Thyroid gland (tissue), 4 donors: Measurements from ENCODE around the gene PTPA. TPM values are rescaled to one million over a fixed set of nuclear protein-coding genes. Genes with fewer than 3 reads are reported as not detected.
"Not testable (repeated sequence)": the region's sequence is repeated elsewhere in the genome, so short reads cannot be mapped to it uniquely, and the experiment has no call there.

ENCODE experiments used
- DNase-seq, 2 donors: peaks; one replicate each; pipeline ENCODE4 v3.0.0-alpha.2; 2019
- H3K27ac ChIP-seq, 3 donors: fragments of 200-600 bp; sonication (generic); 1 replicate in 2 of 3; 2 replicates in 1 of 3; pipeline ENCODE4 v1.5.1; 2016 to 2019; ENCODE audit warnings: mild to moderate bottlenecking in 1 of 3, moderate library complexity in 1 of 3
- H3K27me3 ChIP-seq: fragments of 200-600 bp; sonication (generic); one replicate; pipeline ENCODE4 v1.5.1; 2019
- H3K36me3 ChIP-seq, 2 donors: fragments of 200-600 bp; sonication (generic); one replicate each; pipeline ENCODE4 v1.5.1; 2016 to 2019
- H3K4me1 ChIP-seq, 2 donors: fragments of 200-600 bp; sonication (generic); one replicate each; pipeline ENCODE4 v1.5.1; 2017 to 2019
- H3K4me3 ChIP-seq, 3 donors: fragments of 200-600 bp; sonication (generic); replicated peaks in 1 of 3; 1 replicate in 2 of 3; 2 replicates in 1 of 3; pipeline ENCODE4 v1.5.1; 2016; ENCODE audit warnings: mild to moderate bottlenecking in 1 of 3
- H3K9me3 ChIP-seq: fragments of 200-600 bp; sonication (generic); one replicate; pipeline ENCODE4 v1.5.1; 2017
- CTCF ChIP-seq, 6 experiments: fragments of 200-600 bp in 3 of 6; fragments of 450-650 bp in 3 of 6; sonication (generic) in 3 of 6; IDR thresholded peaks; one replicate each; pipeline ENCODE4 v1.5.1; 2016 to 2019; ENCODE audit warnings: antibody characterized with exemption in 6 of 6, mild to moderate bottlenecking in 2 of 6, inconsistent platforms in 1 of 6, moderate library complexity in 1 of 6
- POLR2A ChIP-seq, 2 donors: fragments of 450-650 bp; IDR thresholded peaks; one replicate each; pipeline ENCODE4 v1.6.1; 2017; ENCODE audit warnings: antibody characterized with exemption in 2 of 2, mild to moderate bottlenecking in 2 of 2, moderate library complexity in 1 of 2
- WGBS, 2 donors: methylation state at CpG; one replicate each; pipeline ENCODE4 v1.1.5; 2017; 5-methylcytosine and 5-hydroxymethylcytosine counted together
- intact Hi-C: fragments of 100-400 bp; cut with DNase I; formaldehyde crosslinking; loops from one replicate; pipeline ENCODE4 v1.15.1; 2023
- total RNA-seq, 4 donors: library from RNA; depleted of rRNA; stranded (reverse); fragments of >200 nt; gene quantifications; one replicate each; pipeline ENCODE4 v1.2.3, GENCODE V29; 2016

Gene PTPA
- total RNA-seq, 4 donors from 2014 or later = 45.0 to 117 (median 89.5) TPM

GRCh38 chr9:129126749-129127618 is 15.8 kb downstream of the PTPA start:
- intact Hi-C loops = no loop called here
- H3K27me3 ChIP-seq = no peaks in the 10 kb centered on the region
- 81 to 87% methylated on average over 10 of the region's 10 CpGs for WGBS, 2 donors
- H3K27ac ChIP-seq = peak overlapping the region in 1 of 3 donors; percentile 24
- no peak for DNase-seq
- peaks cover 1 to 12% of the 10 kb centered on the region in 2 donors for H3K36me3 ChIP-seq
- no peak overlapping the region for H3K4me3 ChIP-seq
- H3K9me3 ChIP-seq = no peaks in the 10 kb centered on the region
- peaks cover 0 to 14% of the 10 kb centered on the region in 2 donors for H3K4me1 ChIP-seq
- TF ChIP-seq POLR2A (IDR thresholded peaks at IDR 0.05) (no peak), CTCF (IDR thresholded peaks at IDR 0.05) (no peak)

GRCh38 chr9:129128689-129129088 is 17.5 kb downstream of the PTPA start:
- DNase-seq = no peak
- TF ChIP-seq POLR2A (IDR thresholded peaks at IDR 0.05) (no peak), CTCF (IDR thresholded peaks at IDR 0.05) (no peak)
- Histone ChIP-seq H3K4me1 (peaks cover 0 to 14% of the 10 kb centered on the region in 2 donors), H3K27me3 (no peaks in the 10 kb centered on the region), H3K36me3 (peaks cover 0 to 5% of the 10 kb centered on the region in 2 donors), H3K9me3 (no peaks in the 10 kb centered on the region), H3K27ac (no peak overlapping the region), H3K4me3 (no peak overlapping the region)
- intact Hi-C loops = no loop called here
- 88 to 98% methylated on average over 5 of the region's 5 CpGs for WGBS, 2 donors

- DNase-seq = peak; percentile 61 to 70
- not testable (repeated sequence) for H3K4me3 ChIP-seq, H3K36me3 ChIP-seq, H3K27me3 ChIP-seq, H3K9me3 ChIP-seq
- Histone ChIP-seq H3K4me1 (peaks cover 0 to 14% of the 10 kb centered on the region in 2 donors), H3K27ac (peak overlapping the region in 1 of 3 donors; percentile 8)
- 38 to 59% methylated on average over 7 of the region's 7 CpGs for WGBS, 2 donors
- intact Hi-C loops = loop anchor here (5.0 kb wide), 1 partner anchor 657 kb away; no protein-coding TSS in a partner anchor
Observed at GRCh38 chr9:129130271-129130670, 19.1 kb downstream of the PTPA start.

- Histone ChIP-seq H3K9me3 (no peaks in the 10 kb centered on the region), H3K27me3 (no peaks in the 10 kb centered on the region), H3K4me3 (no peak overlapping the region), H3K27ac (peak overlapping the region in 1 of 3 donors; percentile 8), H3K36me3 (peaks cover 0 to 7% of the 10 kb centered on the region in 2 donors), H3K4me1 (peaks cover 0 to 14% of the 10 kb centered on the region in 2 donors)
- intact Hi-C loops = loop anchor here (5.0 kb wide), 1 partner anchor 657 kb away; no protein-coding TSS in a partner anchor
- no peak for DNase-seq
- WGBS, 2 donors = 65% methylated on average over 3 of the region's 3 CpGs
- TF ChIP-seq POLR2A (IDR thresholded peaks at IDR 0.05) (no peak), CTCF (IDR thresholded peaks at IDR 0.05) (no peak)
Observed at GRCh38 chr9:129130791-129131190, 19.6 kb downstream of the PTPA start.

- 48 to 51% methylated on average over 12 to 13 of the region's 13 CpGs for WGBS, 2 donors
- no peaks in the 10 kb centered on the region for H3K27me3 ChIP-seq
- H3K27ac ChIP-seq = no peak overlapping the region
- DNase-seq = peak; percentile 66 to 75
- peaks cover 4 to 9% of the 10 kb centered on the region in 2 donors for H3K36me3 ChIP-seq
- no peaks in the 10 kb centered on the region for H3K9me3 ChIP-seq
- intact Hi-C loops = loop anchor here (5.0 kb wide), 1 partner anchor 656 kb away; no protein-coding TSS in a partner anchor
- no peak overlapping the region for H3K4me3 ChIP-seq
- H3K4me1 ChIP-seq = peaks cover 0 to 14% of the 10 kb centered on the region in 2 donors
- TF ChIP-seq CTCF (IDR thresholded peaks at IDR 0.05) (peak; percentile 87 to 99 (median 96)), POLR2A (IDR thresholded peaks at IDR 0.05) (no peak)
Observed at GRCh38 chr9:129131300-129132145, 20.3 kb downstream of the PTPA start.
